ENCODE data around the gene TMSB10.

GRCh38 chr2:84901593-84902120 lies 3.8 kb upstream of the TMSB10 start:
- TF ChIP-seq CTCF (IDR thresholded peaks at IDR 0.05 in 8 of 11, conservative IDR thresholded peaks at IDR 0.05 in 3 of 11) (no peak), POLR2AphosphoS5 (IDR thresholded peaks at IDR 0.05) (no peak), POLR2A (IDR thresholded peaks at IDR 0.05) (no peak)
